Heart right ventricle (tissue), 16 donors: ENCODE results near the gene ASB1. TPM values are rescaled to one million over a fixed set of nuclear protein-coding genes. Genes with fewer than 3 reads are reported as not detected.
A peak's percentile ranks its signal among the peaks of the same experiment; 100 is the strongest.

ENCODE experiments used
- ATAC-seq, 8 donors: fragments of 200-7000 bp; cut with Tn5 transposase; one replicate each; pipeline ENCODE4 v1.9.1; 2020; ENCODE audit warnings: mild to moderate bottlenecking in 8 of 8, moderate library complexity in 8 of 8, moderate number of reproducible peaks in 1 of 8
- DNase-seq, 2 donors: peaks; one replicate each; pipeline ENCODE4 v3.0.0-alpha.2; 2020
- H3K27ac ChIP-seq, 10 donors: fragments of 200-600 bp; sonication (generic) in 2 of 10; one replicate each; pipeline versions ENCODE4 v1.5.0 to v1.8.0; 2020 to 2022; ENCODE audit warnings: mild to moderate bottlenecking in 3 of 10
- H3K27me3 ChIP-seq, 7 donors: fragments of 200-600 bp; one replicate each; pipeline ENCODE4 v1.8.0; 2021 to 2022; ENCODE audit warnings: mild to moderate bottlenecking in 2 of 7
- H3K36me3 ChIP-seq, 9 donors: fragments of 200-600 bp; sonication (generic) in 1 of 9; one replicate each; pipeline versions ENCODE4 v1.5.0 to v1.8.0; 2020 to 2022; ENCODE audit warnings: mild to moderate bottlenecking in 2 of 9
- H3K4me1 ChIP-seq, 9 donors: fragments of 200-600 bp; sonication (generic) in 1 of 9; one replicate each; pipeline versions ENCODE4 v1.5.0 to v1.8.0; 2020 to 2022; ENCODE audit warnings: mild to moderate bottlenecking in 4 of 9
- H3K4me3 ChIP-seq, 10 donors: fragments of 200-600 bp; sonication (generic) in 2 of 10; one replicate each; pipeline versions ENCODE4 v1.5.0 to v1.8.0; 2020 to 2022; ENCODE audit warnings: mild to moderate bottlenecking in 7 of 10, moderate library complexity in 2 of 10
- H3K9me3 ChIP-seq, 11 donors: fragments of 200-600 bp in 10 of 11; sonication (generic) in 2 of 11; one replicate each; pipeline versions ENCODE4 v1.5.0 to v1.8.0; 2013 to 2022; ENCODE audit warnings: mild to moderate bottlenecking in 2 of 11, control low read depth in 1 of 11, moderate library complexity in 1 of 11
- CTCF ChIP-seq, 9 donors: fragments of 200-600 bp; sonication (generic) in 2 of 9; IDR thresholded peaks; one replicate each; pipeline versions ENCODE4 v1.5.0 to v1.8.0; 2021 to 2022; ENCODE audit warnings: antibody characterized with exemption in 9 of 9, mild to moderate bottlenecking in 5 of 9, moderate library complexity in 1 of 9
- WGBS, 2 donors: extraction: QIAGEN DNeasy Blood & Tissue Kit; methylation state at CpG; one replicate each; pipeline ENCODE4 v1.1.7; 2013; ENCODE audit warnings: inconsistent platforms in 1 of 2; 5-methylcytosine and 5-hydroxymethylcytosine counted together
- intact Hi-C, 10 donors: fragments of 100-400 bp; cut with DNase I; formaldehyde crosslinking; loops; one replicate each; pipeline versions ENCODE4 v1.11.1 to v1.14.2; 2022
- polyA plus RNA-seq, 2 donors: library from polyadenylated mRNA; stranded (reverse); fragments of 200-250 nt; gene quantifications; one replicate each; pipeline ENCODE4 v1.2.3, GENCODE V29; 2013
- total RNA-seq, 10 donors: library from RNA; stranded (reverse); fragmentation: NEBNext Ultra II Directional in 3 of 10; extraction: Animal tissue kit (Norgen Biotek cat#: 25700) in 3 of 10; gene quantifications; one replicate each; pipeline versions ENCODE4 v1.2.1 to v1.2.4, GENCODE V29; 2021 to 2023
- donor health status: Arrhythmogenic right ventricular cardiomyopathy.
- donor health status: ischemic (EF 13 %, LVEDD 7.1; RV severe dilation, severe dysfunction).
- donor health status: healthy with polysubstance abuse.
- donor health status: DM: no; HTN: yes; CAD: no.
- donor health status: DM: no; HTN: no; CAD: no.
- donor health status: ischemic (EF 25% LVEDD 6.9; RV normal size, moderate dysfunction).
- donor health status: ischemic (EF 25% LVEDD 5.7; RV mildly dilated, moderate dysfunction).
- donor health status: healthy.
- donor health status: DM: yes; HTN: yes; CAD: no.
- donor health status: Ischemic cardiomyopathy.
- donor health status: ischemic (EF 35%, LVEDD 5.7; RV mildly dilated, moderate dysfunction).
- donor health status: nonischemic (EF 11% LVEDD 7.7; RV severe dilation, severe dysfunction).
- donor health status: DM: yes; HTN: yes; CAD: no.
- donor health status: PGD.
- donor health status: ischemic (EF 29% LVEDD 5.4; RV normal size, mild dysfunction).
- donor health status: nonischemic (EF 23%, LVEDD 6.1; RV moderate dilation, normal function).

ASB1 gene
- total and polyA plus RNA-seq, 12 donors, result 31.4 to 61.5 (median 49.5) TPM

- ATAC-seq (no peak), DNase-seq (no peak)
- TF ChIP-seq CTCF (IDR thresholded peaks at IDR 0.05), result no peak
- H3K9me3 ChIP-seq, result no peaks in the 10 kb centered on the region
- peaks cover 0 to 70% (median 31%) of the 10 kb centered on the region in 9 donors for H3K36me3 ChIP-seq
- H3K27ac ChIP-seq, result no peak overlapping the region
- 97% methylated on average over 13 of the region's 13 CpGs for WGBS, 2 donors
- H3K4me3 ChIP-seq, result no peak overlapping the region
- H3K27me3 ChIP-seq, result peaks cover 0 to 14% (median 0%) of the 10 kb centered on the region in 7 donors
- intact Hi-C loops, result loop anchor here in 1 of 10 donors (10.0 kb wide), 1 partner anchor 49 kb away; no protein-coding TSS in a partner anchor
- H3K4me1 ChIP-seq, result peaks cover 0 to 44% (median 34%) of the 10 kb centered on the region in 9 donors
Measured at GRCh38 chr2:238444242-238444641, 17.5 kb downstream of the ASB1 start.

GRCh38 chr2:238445409-238446190, 18.9 kb downstream of the ASB1 start:
- WGBS, 2 donors, result 75 to 79% methylated on average over 17 of the region's 17 CpGs
- H3K36me3 ChIP-seq, result peaks cover 0 to 75% (median 31%) of the 10 kb centered on the region in 9 donors

GRCh38 chr2:238446371-238446770, 19.6 kb downstream of the ASB1 start:
- TF ChIP-seq CTCF (IDR thresholded peaks at IDR 0.05), result no peak
- H3K4me3 ChIP-seq, result no peak overlapping the region
- H3K4me1 ChIP-seq, result peaks cover 0 to 44% (median 29%) of the 10 kb centered on the region in 9 donors
- 93 to 97% methylated on average over 8 of the region's 8 CpGs for WGBS, 2 donors
- ATAC-seq, result no peak
- H3K9me3 ChIP-seq, result no peaks in the 10 kb centered on the region
- peaks cover 0 to 83% (median 31%) of the 10 kb centered on the region in 9 donors for H3K36me3 ChIP-seq
- intact Hi-C loops, result loop anchor here in 1 of 10 donors (10.0 kb wide), 1 partner anchor 52 kb away; no protein-coding TSS in a partner anchor
- H3K27ac ChIP-seq, result no peak overlapping the region
- no peak for DNase-seq
- peaks cover 0 to 6% (median 0%) of the 10 kb centered on the region in 7 donors for H3K27me3 ChIP-seq

More at GRCh38 chr2:238445409-238446190, 18.9 kb downstream of the ASB1 start:
- Histone ChIP-seq H3K27ac (no peak overlapping the region), H3K4me1 (peaks cover 0 to 44% (median 33%) of the 10 kb centered on the region in 9 donors), H3K9me3 (no peaks in the 10 kb centered on the region), H3K4me3 (no peak overlapping the region), H3K27me3 (peaks cover 0 to 12% (median 0%) of the 10 kb centered on the region in 7 donors)
- ATAC-seq, result no peak
- no peak for TF ChIP-seq CTCF (IDR thresholded peaks at IDR 0.05)
- no peak for DNase-seq
- intact Hi-C loops, result loop anchor here in 1 of 10 donors (10.0 kb wide), 1 partner anchor 51 kb away; no protein-coding TSS in a partner anchor

- intact Hi-C loops, result loop anchor here in 2 of 10 donors (2.0 to 10.0 kb wide), 2 partner anchors 53 to 69 kb away; no protein-coding TSS in a partner anchor
- Histone ChIP-seq H3K9me3 (no peaks in the 10 kb centered on the region), H3K27me3 (peaks cover 0 to 6% (median 0%) of the 10 kb centered on the region in 7 donors), H3K4me3 (no peak overlapping the region), H3K4me1 (peaks cover 0 to 36% (median 22%) of the 10 kb centered on the region in 9 donors), H3K36me3 (peaks cover 0 to 93% (median 31%) of the 10 kb centered on the region in 9 donors), H3K27ac (peak overlapping the region in 1 of 10 donors; percentile 79)
- TF ChIP-seq CTCF (IDR thresholded peaks at IDR 0.05), result no peak
- DNase-seq, result no peak
- ATAC-seq, result peak in 1 of 8 donors; percentile 31
- 80 to 84% methylated on average over 19 of the region's 19 CpGs for WGBS, 2 donors
Measured at GRCh38 chr2:238448031-238448955, 21.6 kb downstream of the ASB1 start.
